HCT116 (cell line): ENCODE data around the gene OR56A1. TPM values are rescaled to one million over a fixed set of nuclear protein-coding genes. Genes with fewer than 3 reads are reported as not detected.
"Not testable (repeated sequence)": the region's sequence is repeated elsewhere in the genome, so short reads cannot be mapped to it uniquely, and the experiment has no call there.

Experiments used
- ATAC-seq: fragments of 200-7000 bp; cut with Tn5 transposase; 2 replicates; pipeline ENCODE4 v1.9.1; 2020; ENCODE audit warnings: mild to moderate bottlenecking, moderate library complexity
- BruUV-seq: library from RNA; stranded (reverse); fragments of 400-500 nt; replicated peaks from 2 replicates; lab custom pipeline; 2021; lab: Mats Ljungman, UMichigan
- CTCF ChIA-PET: fragments of 300-600 bp; sonication (Branson Sonifier 250); formaldehyde crosslinking; loops from one replicate; lab custom pipeline; 2021; ENCODE audit warnings: antibody characterized with exemption; lab: Charles Lee
- POLR2A ChIA-PET: fragments of 300-600, 350-600 bp; sonication (Branson Sonifier 250); formaldehyde crosslinking; loops from one replicate; lab custom pipeline; 2021; ENCODE audit warnings: antibody characterized with exemption; lab: Charles Lee
- RAD21 ChIA-PET, 2 experiments: fragments of 300-600 bp; sonication (Branson Sonifier 250); formaldehyde crosslinking; loops; one replicate each; lab custom pipeline; 2023; ENCODE audit warnings: low total read pairs in 2 of 2; ENCODE audit not compliant: uncharacterized antibody in 2 of 2, unreplicated experiment in 2 of 2, low non-redundant PET in 1 of 2; lab: Charles Lee
- DNase-seq: peaks from one replicate; pipeline ENCODE4 v3.0.0-alpha.2; 2010; ENCODE audit warnings: low read depth, low spot score
- H2AFZ ChIP-seq: fragments of 200-600 bp; shearing (Covaris generic), sonication (generic); 2 replicates; pipeline ENCODE4 v1.6.1; 2017; ENCODE audit warnings: low read depth, mixed run types, mixed read lengths, antibody characterized with exemption, low read length; ENCODE audit not compliant: poor library complexity, severe bottlenecking
- H3K27ac ChIP-seq: 2 replicates; pipeline ENCODE4 v1.5.1; 2012; ENCODE audit warnings: low read depth, low read length
- H3K27me3 ChIP-seq: fragments of 200-600 bp; sonication (generic); 2 replicates; pipeline ENCODE4 v1.6.1; 2016; ENCODE audit warnings: mixed run types, low read length, mixed read lengths; ENCODE audit not compliant: insufficient read depth
- H3K36me3 ChIP-seq, 2 experiments: fragments of 200-500 bp in 1 of 2; fragments of 200-600 bp in 1 of 2; sonication (Bioruptor generic) in 1 of 2; sonication (generic) in 1 of 2; 2 replicates each; pipeline versions ENCODE4 v1.5.1 to v1.6.1; 2014 to 2016; ENCODE audit warnings: low read length in 2 of 2, inconsistent platforms in 1 of 2, mixed read lengths in 1 of 2, mixed run types in 1 of 2; ENCODE audit not compliant: insufficient read depth in 2 of 2, control insufficient read depth in 1 of 2
- H3K4me1 ChIP-seq, 2 experiments: fragments of 200-600 bp in 1 of 2; sonication (generic) in 1 of 2; 2 replicates each; pipeline versions ENCODE4 v1.5.1 to v1.6.1; 2012 to 2017; ENCODE audit warnings: low read length in 2 of 2, inconsistent platforms in 1 of 2, mild to moderate bottlenecking in 1 of 2, mixed read lengths in 1 of 2, mixed run types in 1 of 2, moderate library complexity in 1 of 2; ENCODE audit not compliant: insufficient read depth in 2 of 2, control insufficient read depth in 1 of 2
- H3K4me2 ChIP-seq: fragments of 200-600 bp; sonication (generic); 2 replicates; pipeline ENCODE4 v1.6.1; 2017; ENCODE audit warnings: mixed run types, low read length, mixed read lengths
- H3K4me3 ChIP-seq, 2 experiments: fragments of 200-600 bp in 1 of 2; sonication (generic) in 1 of 2; replicated peaks in 1 of 2; 2 replicates each; pipeline ENCODE4 v1.5.1; 2011 to 2016; ENCODE audit warnings: low read length in 2 of 2, control low read depth in 1 of 2, low read depth in 1 of 2, mild to moderate bottlenecking in 1 of 2, mixed read lengths in 1 of 2, mixed run types in 1 of 2
- H3K79me2 ChIP-seq: fragments of 200-600 bp; sonication (generic); 2 replicates; pipeline ENCODE4 v1.6.1; 2017; ENCODE audit warnings: mild to moderate bottlenecking, mixed run types, low read length, moderate library complexity, mixed read lengths; ENCODE audit not compliant: insufficient read depth
- H3K9ac ChIP-seq: fragments of 200-600 bp; sonication (generic); 2 replicates; pipeline ENCODE4 v1.6.1; 2016; ENCODE audit warnings: low read length, mixed read lengths
- H3K9me2 ChIP-seq: fragments of 200-600 bp; sonication (generic), shearing (Covaris generic); 2 replicates; pipeline ENCODE4 v1.6.1; 2017; ENCODE audit warnings: mixed run types, mild to moderate bottlenecking, moderate library complexity; ENCODE audit not compliant: insufficient read depth
- H3K9me3 ChIP-seq, 2 experiments: fragments of 200-500 bp in 1 of 2; fragments of 200-600 bp in 1 of 2; sonication (Bioruptor generic) in 1 of 2; sonication (generic) in 1 of 2; 2 replicates each; pipeline ENCODE4 v1.6.1; 2014 to 2017; ENCODE audit warnings: low read length in 2 of 2, mixed read lengths in 2 of 2, inconsistent platforms in 1 of 2, low read depth in 1 of 2, mild to moderate bottlenecking in 1 of 2, mixed run types in 1 of 2, moderate library complexity in 1 of 2; ENCODE audit not compliant: control insufficient read depth in 1 of 2, insufficient read depth in 1 of 2
- H4K20me1 ChIP-seq: fragments of 200-600 bp; sonication (generic), shearing (Covaris generic); 2 replicates; pipeline ENCODE4 v1.6.1; 2017; ENCODE audit warnings: mixed run types, mild to moderate bottlenecking, moderate library complexity; ENCODE audit not compliant: insufficient read depth
- ATF3 ChIP-seq: IDR thresholded peaks from 2 replicates; pipeline ENCODE4 v1.6.1; 2012
- EZH2phosphoT487 ChIP-seq: fragments of 200-600 bp; IDR thresholded peaks from 2 replicates; pipeline ENCODE4 v1.6.1; 2018; ENCODE audit warnings: antibody characterized with exemption, borderline replicate concordance
- POLR2A ChIP-seq: IDR thresholded peaks from 2 replicates; pipeline ENCODE4 v1.7.0; 2011; ENCODE audit warnings: borderline replicate concordance; ENCODE audit not compliant: insufficient read depth, insufficient read length; ENCODE audit errors: extremely low read depth
- POLR2AphosphoS5 ChIP-seq: IDR thresholded peaks from 2 replicates; pipeline ENCODE4 v1.6.1; 2011; ENCODE audit warnings: mild to moderate bottlenecking, low read depth, low read length, moderate library complexity
- SIN3A ChIP-seq: IDR thresholded peaks from 2 replicates; pipeline ENCODE4 v1.6.1; 2012; ENCODE audit warnings: low read depth
- intact Hi-C: fragments of 100-400 bp; cut with micrococcal nuclease; formaldehyde crosslinking; loops from 2 replicates; pipeline ENCODE4 v1.10.0; 2022
- total RNA-seq: library from RNA; stranded (reverse); gene quantifications from one replicate; pipeline ENCODE4 v1.2.1, GENCODE V29; 2021; ENCODE audit not compliant: unreplicated experiment
- TF ChIP-seq, protein P1 (sequence below): IDR thresholded peaks from 2 replicates; pipeline ENCODE4 v1.6.1; 2012

OR56A1 gene
- total RNA-seq, 1 experiment from 2014 or later = not detected

- CTCF ChIA-PET, H4K20me1 ChIP-seq, POLR2A ChIA-PET, ATAC-seq, BruUV-seq, H3K36me3 ChIP-seq, H3K4me2 ChIP-seq, H3K27ac ChIP-seq, H3K4me1 ChIP-seq, H3K9ac ChIP-seq, H3K79me2 ChIP-seq, H2AFZ ChIP-seq, H3K9me3 ChIP-seq, DNase-seq, intact Hi-C loops, H3K4me3 ChIP-seq, RAD21 ChIA-PET, H3K9me2 ChIP-seq: not testable (repeated sequence)
- H3K27me3 ChIP-seq = peaks cover 43% of the 10 kb centered on the region
Observed at GRCh38 chr11:6076443-6076842, 45.9 kb upstream of the OR56A1 start.

- Histone ChIP-seq H3K4me1 (no peaks in the 10 kb centered on the region), H3K9me2 (no peaks in the 10 kb centered on the region), H3K36me3 (no peaks in the 10 kb centered on the region), H3K27me3 (peaks cover 46% of the 10 kb centered on the region), H4K20me1 (no peaks in the 10 kb centered on the region), H3K9me3 (no peaks in the 10 kb centered on the region), H3K79me2 (no peaks in the 10 kb centered on the region), H2AFZ (no peak overlapping the region), H3K4me3 (no peak overlapping the region), H3K4me2 (no peak overlapping the region), H3K9ac (no peak overlapping the region), H3K27ac (no peak overlapping the region)
- ChIA-PET CTCF (no interaction called here), RAD21 (no interaction called here), POLR2A (no interaction called here)
- DNase-seq = no peak
- no peak for ATAC-seq
- intact Hi-C loops = no loop called here
- BruUV-seq = no TSS peak
- TF ChIP-seq SIN3A (no peak), POLR2AphosphoS5 (no peak), POLR2A (no peak), EZH2phosphoT487 (no peak), ATF3 (no peak)
- TF ChIP-seq, protein P1, sequence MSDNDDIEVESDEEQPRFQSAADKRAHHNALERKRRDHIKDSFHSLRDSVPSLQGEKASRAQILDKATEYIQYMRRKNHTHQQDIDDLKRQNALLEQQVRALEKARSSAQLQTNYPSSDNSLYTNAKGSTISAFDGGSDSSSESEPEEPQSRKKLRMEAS = no peak
Observed at GRCh38 chr11:6067502-6067901, 36.9 kb upstream of the OR56A1 start.
